Vagina (tissue), 2 donors: ENCODE data around the gene CHMP1A. TPM values are rescaled to one million over a fixed set of nuclear protein-coding genes. Genes with fewer than 3 reads are reported as not detected.

ENCODE experiments used
- DNase-seq, 2 donors: peaks; one replicate each; pipeline ENCODE4 v3.0.0-alpha.2; 2017; ENCODE audit errors: extremely low spot score in 2 of 2
- H3K27ac ChIP-seq: fragments of 200-600 bp; sonication (generic); one replicate; pipeline ENCODE4 v1.5.1; 2019
- H3K27me3 ChIP-seq: fragments of 200-600 bp; sonication (generic); one replicate; pipeline ENCODE4 v1.5.1; 2019
- H3K36me3 ChIP-seq, 2 donors: fragments of 200-600 bp; sonication (generic); one replicate each; pipeline ENCODE4 v1.5.1; 2017 to 2019
- H3K4me1 ChIP-seq: fragments of 200-600 bp; sonication (generic); one replicate; pipeline ENCODE4 v1.5.1; 2019
- H3K4me3 ChIP-seq, 2 donors: fragments of 200-600 bp; sonication (generic); 1 replicate in 1 of 2; 2 replicates in 1 of 2; pipeline ENCODE4 v1.5.1; 2016 to 2019
- H3K9me3 ChIP-seq: fragments of 200-600 bp; sonication (generic); one replicate; pipeline ENCODE4 v1.5.1; 2019
- CTCF ChIP-seq, 3 experiments: fragments of 450-650 bp in 2 of 3; fragments of 200-600 bp in 1 of 3; sonication (generic) in 1 of 3; IDR thresholded peaks; one replicate each; pipeline ENCODE4 v1.5.1; 2017 to 2019; ENCODE audit warnings: antibody characterized with exemption in 3 of 3, mild to moderate bottlenecking in 2 of 3, moderate library complexity in 2 of 3
- POLR2A ChIP-seq, 2 donors: fragments of 450-650 bp; IDR thresholded peaks; one replicate each; pipeline ENCODE4 v1.6.1; 2017; ENCODE audit warnings: antibody characterized with exemption in 2 of 2, mild to moderate bottlenecking in 2 of 2, moderate library complexity in 2 of 2
- POLR2AphosphoS5 ChIP-seq, 2 donors: sonication (generic); formaldehyde crosslinking; IDR thresholded peaks; one replicate each; pipeline ENCODE4 v1.9.0; 2017; ENCODE audit warnings: antibody characterized with exemption in 2 of 2, mild to moderate bottlenecking in 2 of 2, low read depth in 1 of 2; ENCODE audit not compliant: insufficient read depth in 1 of 2
- intact Hi-C: fragments of 100-400 bp; cut with DNase I; formaldehyde crosslinking; loops from one replicate; pipeline ENCODE4 v1.15.1; 2023
- total RNA-seq: library from RNA; depleted of rRNA; stranded (reverse); fragments of >200 nt; gene quantifications from one replicate; pipeline ENCODE4 v1.2.3, GENCODE V29; 2016

Gene CHMP1A
- total RNA-seq, 1 donor from 2014 or later: 117 TPM

GRCh38 chr16:89616623-89617022 is 40.9 kb downstream of the CHMP1A start:
- Histone ChIP-seq H3K9me3 (no peaks in the 10 kb centered on the region), H3K4me3 (no peak overlapping the region), H3K4me1 (no peaks in the 10 kb centered on the region), H3K27ac (no peak overlapping the region), H3K36me3 (no peaks in the 10 kb centered on the region), H3K27me3 (no peaks in the 10 kb centered on the region)
- intact Hi-C loops: no loop called here
- TF ChIP-seq POLR2A (IDR thresholded peaks at IDR 0.05): no peak
- no peak for TF ChIP-seq CTCF (IDR thresholded peaks at IDR 0.05)
- TF ChIP-seq POLR2AphosphoS5 (IDR thresholded peaks at IDR 0.05; ENCODE audit: insufficient read depth in 1 of 2, low read depth in 1 of 2): no peak
- DNase-seq: no peak

- no peak overlapping the region for H3K4me3 ChIP-seq
- H3K27me3 ChIP-seq: no peaks in the 10 kb centered on the region
- DNase-seq: no peak
- H3K4me1 ChIP-seq: no peaks in the 10 kb centered on the region
- H3K27ac ChIP-seq: no peak overlapping the region
- no peaks in the 10 kb centered on the region for H3K36me3 ChIP-seq
- H3K9me3 ChIP-seq: no peaks in the 10 kb centered on the region
- intact Hi-C loops: no loop called here
- TF ChIP-seq CTCF (IDR thresholded peaks at IDR 0.05) (peak in 2 of 3 experiments; percentile 17 to 52), POLR2A (IDR thresholded peaks at IDR 0.05) (no peak)
Measured at GRCh38 chr16:89615596-89616090, 41.9 kb downstream of the CHMP1A start.

GRCh38 chr16:89615176-89615575 is 42.3 kb downstream of the CHMP1A start:
- DNase-seq: no peak
- Histone ChIP-seq H3K4me3 (no peak overlapping the region), H3K4me1 (no peaks in the 10 kb centered on the region), H3K27ac (no peak overlapping the region), H3K27me3 (no peaks in the 10 kb centered on the region), H3K9me3 (no peaks in the 10 kb centered on the region), H3K36me3 (no peaks in the 10 kb centered on the region)
- no peak for TF ChIP-seq POLR2AphosphoS5 (IDR thresholded peaks at IDR 0.05; ENCODE audit: insufficient read depth in 1 of 2, low read depth in 1 of 2)
- TF ChIP-seq POLR2A (IDR thresholded peaks at IDR 0.05): no peak
- TF ChIP-seq CTCF (IDR thresholded peaks at IDR 0.05): no peak
- intact Hi-C loops: no loop called here

GRCh38 chr16:89613954-89614459 is 43.5 kb downstream of the CHMP1A start:
- no peak overlapping the region for H3K4me3 ChIP-seq
- TF ChIP-seq CTCF (IDR thresholded peaks at IDR 0.05) (no peak), POLR2AphosphoS5 (IDR thresholded peaks at IDR 0.05; ENCODE audit: insufficient read depth in 1 of 2, low read depth in 1 of 2) (no peak)
- no peaks in the 10 kb centered on the region for H3K4me1 ChIP-seq
- H3K27me3 ChIP-seq: no peaks in the 10 kb centered on the region
- no peaks in the 10 kb centered on the region for H3K36me3 ChIP-seq
- DNase-seq: no peak
- intact Hi-C loops: no loop called here
- no peaks in the 10 kb centered on the region for H3K9me3 ChIP-seq
- no peak overlapping the region for H3K27ac ChIP-seq

- Histone ChIP-seq H3K36me3 (no peaks in the 10 kb centered on the region), H3K27me3 (no peaks in the 10 kb centered on the region), H3K4me1 (no peaks in the 10 kb centered on the region), H3K9me3 (no peaks in the 10 kb centered on the region), H3K27ac (no peak within 1 kb of the TSS), H3K4me3 (no peak within 1 kb of the TSS)
- intact Hi-C loops: no loop called here
- no peak for DNase-seq
- no peak for TF ChIP-seq POLR2AphosphoS5 (IDR thresholded peaks at IDR 0.05; ENCODE audit: insufficient read depth in 1 of 2, low read depth in 1 of 2)
- TF ChIP-seq POLR2A (IDR thresholded peaks at IDR 0.05): no peak
- TF ChIP-seq CTCF (IDR thresholded peaks at IDR 0.05): no peak
Measured at GRCh38 chr16:89613231-89613953, 44.1 kb downstream of the CHMP1A start, which contains the start of gene DPEP1. TSS of gene DPEP1 (plus strand) at chr16:89613642. CDS start at chr16:89630411, 16,769 bp downstream.
